RWPE2 (cell line): Measurements from ENCODE around the gene EPN2.

Experiments used
- ATAC-seq: fragments of 200-7000 bp; cut with Tn5 transposase; 3 replicates; pipeline ENCODE4 v1.9.1; 2021; ENCODE audit warnings: low read depth
- DNase-seq: peaks from one replicate; pipeline ENCODE4 v3.0.0-alpha.2; 2020; ENCODE audit warnings: low spot score
- H3K27ac ChIP-seq: fragments of 450-650 bp; 2 replicates; pipeline ENCODE4 v1.5.1; 2017; ENCODE audit warnings: mild to moderate bottlenecking; ENCODE audit not compliant: poor library complexity, severe bottlenecking
- H3K27me3 ChIP-seq: fragments of 250-450 bp; sonication (Bioruptor Pico); 2 replicates; pipeline ENCODE4 v1.5.1; 2021; ENCODE audit warnings: mild to moderate bottlenecking, moderate library complexity; ENCODE audit not compliant: insufficient read depth, poor library complexity, severe bottlenecking
- H3K36me3 ChIP-seq: fragments of 250-450 bp; sonication (Bioruptor Pico); 2 replicates; pipeline ENCODE4 v1.5.1; 2020; ENCODE audit warnings: low read depth, mild to moderate bottlenecking, moderate library complexity
- H3K4me1 ChIP-seq: fragments of 250-450 bp; sonication (Bioruptor Pico); 2 replicates; pipeline ENCODE4 v1.5.1; 2021; ENCODE audit warnings: mild to moderate bottlenecking, moderate library complexity; ENCODE audit not compliant: insufficient read depth, poor library complexity, severe bottlenecking
- H3K4me3 ChIP-seq: fragments of 250-450 bp; sonication (Bioruptor Pico); 2 replicates; pipeline ENCODE4 v1.5.1; 2021; ENCODE audit warnings: mild to moderate bottlenecking, moderate library complexity; ENCODE audit not compliant: severe bottlenecking
- H3K9me3 ChIP-seq: fragments of 250-450 bp; sonication (Bioruptor Pico); 2 replicates; pipeline ENCODE4 v1.5.1; 2021; ENCODE audit warnings: mild to moderate bottlenecking, moderate library complexity; ENCODE audit not compliant: severe bottlenecking
- CTCF ChIP-seq: fragments of 450-650 bp; IDR thresholded peaks from one replicate; pipeline ENCODE4 v1.5.1; 2017; ENCODE audit warnings: mild to moderate bottlenecking, moderate library complexity; ENCODE audit not compliant: poor library complexity, severe bottlenecking

Gene EPN2

DNA sequence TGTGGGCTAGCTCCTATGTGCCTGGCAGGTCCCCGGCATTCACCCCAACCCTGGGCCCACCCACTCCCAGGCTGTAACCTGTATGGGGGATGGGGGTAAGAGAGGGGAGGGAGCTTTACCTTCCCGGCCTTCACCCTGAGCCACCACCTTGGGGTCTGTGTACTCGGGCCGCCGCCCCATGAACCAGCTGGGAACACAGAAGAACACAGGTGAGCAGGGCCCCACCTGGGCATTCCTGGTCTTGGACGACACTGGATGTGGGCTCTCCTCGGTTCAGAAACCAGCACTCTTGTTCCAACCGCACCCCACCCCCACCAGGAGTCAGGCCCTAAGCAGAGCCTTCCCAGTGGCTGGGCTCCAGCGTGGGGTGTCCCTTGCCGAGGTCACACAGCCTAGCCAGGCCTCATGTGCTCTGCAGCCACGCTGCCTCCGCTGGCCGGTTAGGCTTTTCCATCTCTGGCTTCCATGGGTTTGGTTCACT is 106.5 kb downstream of the EPN2 start:
- H3K27ac ChIP-seq, result no peak overlapping the region
- no peak for ATAC-seq

GRCh38 chr17:19344311-19345066 is 107.3 kb downstream of the EPN2 start:
- no peak overlapping the region for H3K4me3 ChIP-seq
- H3K9me3 ChIP-seq, result no peaks in the 10 kb centered on the region
- H3K27me3 ChIP-seq, result no peaks in the 10 kb centered on the region
- no peak for TF ChIP-seq CTCF
- peaks cover 3% of the 10 kb centered on the region; the same call in 1 of the 2 replicates for H3K36me3 ChIP-seq
- ATAC-seq (no peak), DNase-seq (peak; percentile 36)
- peaks cover 8% of the 10 kb centered on the region for H3K4me1 ChIP-seq
- H3K27ac ChIP-seq, result no peak overlapping the region

More for the DNA sequence above, 106.5 kb downstream of the EPN2 start:
- no peaks in the 10 kb centered on the region for H3K27me3 ChIP-seq
- no peak overlapping the region for H3K4me3 ChIP-seq
- no peaks in the 10 kb centered on the region for H3K9me3 ChIP-seq
- H3K36me3 ChIP-seq, result peaks cover 3% of the 10 kb centered on the region; the same call in 1 of the 2 replicates
- no peak for DNase-seq
- peaks cover 8% of the 10 kb centered on the region for H3K4me1 ChIP-seq
- no peak for TF ChIP-seq CTCF

DNA sequence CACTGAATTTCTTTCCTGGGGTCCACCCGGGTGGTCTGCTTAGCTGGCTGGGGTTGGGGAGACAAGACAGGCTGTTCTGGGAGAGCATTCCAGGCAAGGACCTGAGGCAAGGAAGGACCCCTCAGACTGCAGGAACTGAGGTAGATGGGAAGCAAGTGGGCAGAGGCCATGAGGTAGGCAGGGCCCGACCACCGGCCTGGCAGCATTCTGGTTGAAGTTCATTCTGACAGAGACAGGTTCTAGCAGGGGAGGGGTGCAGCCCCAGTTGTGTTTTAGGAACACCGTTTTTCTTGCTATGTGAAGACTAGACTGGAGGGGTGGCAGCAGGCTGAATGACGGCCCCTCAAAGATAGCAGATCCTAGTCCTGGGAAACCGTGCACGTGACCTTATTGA is 107.9 kb downstream of the EPN2 start:
- no peaks in the 10 kb centered on the region for H3K27me3 ChIP-seq
- no peak for TF ChIP-seq CTCF
- H3K27ac ChIP-seq, result no peak overlapping the region
- peaks cover 8% of the 10 kb centered on the region for H3K4me1 ChIP-seq
- H3K36me3 ChIP-seq, result peaks cover 3% of the 10 kb centered on the region; the same call in 1 of the 2 replicates
- ATAC-seq (no peak), DNase-seq (peak; percentile 33)
- H3K9me3 ChIP-seq, result no peaks in the 10 kb centered on the region
- H3K4me3 ChIP-seq, result no peak overlapping the region

DNA sequence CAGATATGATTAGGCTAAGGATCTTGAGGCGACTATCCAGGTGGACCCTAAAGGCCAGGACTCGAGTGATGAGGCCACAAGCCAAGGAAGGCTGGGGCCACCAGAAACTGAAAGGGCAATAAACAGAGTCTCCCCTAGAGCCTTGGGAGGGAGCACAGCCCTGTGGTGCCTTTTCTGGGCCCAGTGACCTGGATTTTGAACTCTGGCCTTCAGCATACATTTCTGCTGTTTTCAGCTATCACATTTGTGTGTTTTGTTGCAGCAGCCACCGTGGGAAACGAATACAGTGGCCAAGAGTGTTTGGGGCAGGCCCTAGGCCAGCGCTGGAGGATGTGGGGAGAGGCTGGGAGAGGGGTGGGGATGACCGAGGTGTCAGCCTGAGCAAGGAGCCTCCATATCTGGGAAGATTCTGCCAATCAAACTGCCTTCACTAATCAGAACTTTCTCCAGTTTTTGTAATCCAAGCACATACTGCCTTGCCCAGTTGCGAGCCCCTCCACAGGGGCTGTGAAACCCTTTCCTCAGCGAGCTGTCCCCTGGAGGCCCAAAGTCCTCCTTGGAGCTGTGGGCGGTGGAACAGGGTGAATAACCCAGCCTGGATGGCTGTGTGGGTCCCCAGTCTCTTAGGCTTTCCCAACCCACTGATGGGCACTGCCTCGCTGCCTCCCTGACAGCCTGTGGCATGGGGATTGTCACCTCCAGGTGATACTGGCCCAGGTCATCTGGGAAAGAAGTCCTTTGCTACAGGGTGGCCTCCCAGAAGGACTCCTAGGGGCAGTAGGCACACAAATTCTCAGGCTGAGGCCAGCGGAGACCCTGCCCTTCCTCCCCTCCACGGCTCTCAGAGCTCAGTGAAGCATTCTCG is 108.6 kb downstream of the EPN2 start:
- no peak overlapping the region for H3K27ac ChIP-seq
- no peak for TF ChIP-seq CTCF
- H3K4me1 ChIP-seq, result peaks cover 8% of the 10 kb centered on the region
- no peak overlapping the region for H3K4me3 ChIP-seq
- no peaks in the 10 kb centered on the region for H3K9me3 ChIP-seq
- ATAC-seq, result no peak
- no peaks in the 10 kb centered on the region for H3K27me3 ChIP-seq
- peaks cover 3% of the 10 kb centered on the region; the same call in 1 of the 2 replicates for H3K36me3 ChIP-seq
- DNase-seq, result peak; percentile 26
